ENCODE data around the gene CACNA1C. TPM values are rescaled to one million over a fixed set of nuclear protein-coding genes. Genes with fewer than 3 reads are reported as not detected.

The CACNA1C gene
- total RNA-seq, 1 donor from 2014 or later = 1.3 TPM

DNA sequence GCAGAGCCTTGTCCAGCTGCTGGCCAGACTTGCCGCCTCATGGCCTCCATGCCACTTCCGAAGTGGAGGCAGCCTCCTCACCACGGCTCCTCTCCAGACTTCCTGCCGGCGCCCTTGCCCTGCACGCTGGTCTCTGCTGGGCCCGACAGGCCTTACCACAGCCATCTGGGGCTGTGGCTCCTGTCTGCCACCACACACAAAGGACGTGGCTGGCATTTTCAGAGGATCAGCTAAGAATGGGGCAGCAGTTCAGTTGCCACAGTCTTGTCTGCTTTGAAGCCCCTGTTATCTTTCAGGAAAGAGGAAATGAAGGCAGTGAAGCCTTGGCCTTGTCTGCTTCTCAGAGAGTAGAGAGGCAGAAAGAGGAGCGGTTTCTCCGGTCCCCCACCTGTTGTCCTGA is 564.0 kb downstream of the CACNA1C start:
- peaks cover 3% of the 10 kb centered on the region for H3K27me3 ChIP-seq (ENCODE audit: control insufficient read depth, insufficient read depth, low read length)
- no peaks in the 10 kb centered on the region for H3K36me3 ChIP-seq (ENCODE audit: control insufficient read depth, insufficient read depth, low read length)
- TF ChIP-seq, protein P1, sequence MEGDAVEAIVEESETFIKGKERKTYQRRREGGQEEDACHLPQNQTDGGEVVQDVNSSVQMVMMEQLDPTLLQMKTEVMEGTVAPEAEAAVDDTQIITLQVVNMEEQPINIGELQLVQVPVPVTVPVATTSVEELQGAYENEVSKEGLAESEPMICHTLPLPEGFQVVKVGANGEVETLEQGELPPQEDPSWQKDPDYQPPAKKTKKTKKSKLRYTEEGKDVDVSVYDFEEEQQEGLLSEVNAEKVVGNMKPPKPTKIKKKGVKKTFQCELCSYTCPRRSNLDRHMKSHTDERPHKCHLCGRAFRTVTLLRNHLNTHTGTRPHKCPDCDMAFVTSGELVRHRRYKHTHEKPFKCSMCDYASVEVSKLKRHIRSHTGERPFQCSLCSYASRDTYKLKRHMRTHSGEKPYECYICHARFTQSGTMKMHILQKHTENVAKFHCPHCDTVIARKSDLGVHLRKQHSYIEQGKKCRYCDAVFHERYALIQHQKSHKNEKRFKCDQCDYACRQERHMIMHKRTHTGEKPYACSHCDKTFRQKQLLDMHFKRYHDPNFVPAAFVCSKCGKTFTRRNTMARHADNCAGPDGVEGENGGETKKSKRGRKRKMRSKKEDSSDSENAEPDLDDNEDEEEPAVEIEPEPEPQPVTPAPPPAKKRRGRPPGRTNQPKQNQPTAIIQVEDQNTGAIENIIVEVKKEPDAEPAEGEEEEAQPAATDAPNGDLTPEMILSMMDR (IDR thresholded peaks at IDR 0.05; ENCODE audit: insufficient read depth, low read length, poor library complexity, severe bottlenecking) = no peak
- no peak overlapping the region for H3K4me3 ChIP-seq (ENCODE audit: low read depth, low read length)
- DNase-seq (ENCODE audit: low read depth) = no peak

DNA sequence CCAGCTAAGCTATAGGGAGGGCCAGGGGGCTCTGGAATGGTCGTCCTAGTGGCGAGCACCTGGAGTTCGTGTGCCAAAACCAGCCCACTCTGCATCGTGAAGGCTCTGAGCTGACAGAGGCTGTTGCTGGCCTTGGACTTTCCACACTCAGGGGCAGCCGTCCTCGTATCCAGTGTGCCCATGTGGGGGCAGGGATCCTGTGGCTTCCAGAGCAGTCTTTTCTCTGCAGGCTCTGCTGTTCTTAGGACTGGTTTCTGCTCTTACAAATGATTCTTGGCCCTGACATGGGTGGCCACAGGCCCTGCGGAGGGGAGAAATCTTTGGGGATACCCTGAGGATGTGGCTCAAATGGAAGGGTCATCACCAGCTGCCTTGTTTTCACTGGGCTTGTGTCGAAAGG is 564.6 kb downstream of the CACNA1C start:
- peaks cover 3% of the 10 kb centered on the region for H3K27me3 ChIP-seq (ENCODE audit: control insufficient read depth, insufficient read depth, low read length)
- DNase-seq (ENCODE audit: low read depth) = no peak

DNA sequence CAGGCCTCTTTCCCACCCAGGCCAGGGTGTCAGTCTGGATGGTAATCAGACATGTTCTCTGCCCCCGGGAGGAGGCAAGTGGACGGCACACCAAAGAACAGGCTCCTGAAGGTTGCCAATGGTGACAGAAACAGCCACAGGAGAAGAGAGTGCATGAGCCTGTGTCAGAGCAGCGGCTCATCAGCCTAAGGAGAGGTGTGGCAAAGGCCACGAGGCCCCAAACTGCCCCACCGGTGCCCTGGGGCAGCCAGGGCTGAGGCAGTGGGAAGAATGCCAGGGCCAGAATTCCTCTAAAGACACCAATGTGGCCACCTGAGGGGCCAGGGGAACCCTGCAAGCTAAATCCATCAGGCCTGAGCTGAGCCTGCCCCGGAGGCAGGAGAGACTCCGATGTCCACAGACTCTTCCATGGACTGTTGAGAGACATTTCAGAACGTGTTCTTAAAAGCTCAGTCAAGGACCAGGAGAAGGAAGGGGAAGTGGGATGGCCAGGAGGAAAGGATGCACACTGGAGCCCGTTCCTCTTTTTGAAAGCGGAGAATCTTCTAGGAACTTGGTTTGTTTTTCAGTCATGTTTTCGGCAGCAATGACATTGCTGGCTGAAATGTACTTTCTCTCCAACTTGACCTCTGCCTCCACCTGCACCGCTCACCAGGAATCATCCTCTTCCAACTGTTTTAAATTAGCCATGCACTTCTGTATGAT is 565.7 kb downstream of the CACNA1C start:
- peaks cover 3% of the 10 kb centered on the region for H3K27me3 ChIP-seq (ENCODE audit: control insufficient read depth, insufficient read depth, low read length)
- no peak overlapping the region for H3K4me3 ChIP-seq (ENCODE audit: low read depth, low read length)
- DNase-seq (ENCODE audit: low read depth) = no peak
- TF ChIP-seq, protein P1 (IDR thresholded peaks at IDR 0.05; ENCODE audit: insufficient read depth, low read length, poor library complexity, severe bottlenecking) = no peak
- H3K36me3 ChIP-seq (ENCODE audit: control insufficient read depth, insufficient read depth, low read length) = no peaks in the 10 kb centered on the region

More for the DNA sequence above, 564.6 kb downstream of the CACNA1C start:
- TF ChIP-seq, protein P1 (IDR thresholded peaks at IDR 0.05; ENCODE audit: insufficient read depth, low read length, poor library complexity, severe bottlenecking) = no peak
- H3K4me3 ChIP-seq (ENCODE audit: low read depth, low read length) = no peak overlapping the region
- no peaks in the 10 kb centered on the region for H3K36me3 ChIP-seq (ENCODE audit: control insufficient read depth, insufficient read depth, low read length)

DNA sequence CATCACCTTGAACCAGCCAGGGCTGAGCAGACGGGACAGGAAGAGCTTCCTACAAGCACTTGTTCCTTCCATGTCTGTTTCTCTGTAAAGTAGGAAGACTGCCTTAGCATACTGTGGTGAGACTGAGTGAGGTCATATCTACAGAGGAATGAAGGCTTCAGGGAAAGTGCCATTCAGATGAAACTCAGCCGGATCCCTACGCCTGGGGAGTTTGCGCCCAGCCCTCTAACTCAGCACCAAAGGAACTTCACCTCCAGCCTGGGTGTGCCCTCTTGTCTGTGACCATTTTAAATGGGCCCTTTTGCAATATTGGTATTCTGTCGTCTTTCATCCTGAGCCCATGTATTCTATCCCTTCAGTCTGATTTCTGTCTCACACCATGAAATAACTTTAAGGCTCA is 566.3 kb downstream of the CACNA1C start:
- H3K36me3 ChIP-seq (ENCODE audit: control insufficient read depth, insufficient read depth, low read length) = no peaks in the 10 kb centered on the region
- TF ChIP-seq, protein P1 (IDR thresholded peaks at IDR 0.05; ENCODE audit: insufficient read depth, low read length, poor library complexity, severe bottlenecking) = no peak
- no peak for DNase-seq (ENCODE audit: low read depth)

DNA sequence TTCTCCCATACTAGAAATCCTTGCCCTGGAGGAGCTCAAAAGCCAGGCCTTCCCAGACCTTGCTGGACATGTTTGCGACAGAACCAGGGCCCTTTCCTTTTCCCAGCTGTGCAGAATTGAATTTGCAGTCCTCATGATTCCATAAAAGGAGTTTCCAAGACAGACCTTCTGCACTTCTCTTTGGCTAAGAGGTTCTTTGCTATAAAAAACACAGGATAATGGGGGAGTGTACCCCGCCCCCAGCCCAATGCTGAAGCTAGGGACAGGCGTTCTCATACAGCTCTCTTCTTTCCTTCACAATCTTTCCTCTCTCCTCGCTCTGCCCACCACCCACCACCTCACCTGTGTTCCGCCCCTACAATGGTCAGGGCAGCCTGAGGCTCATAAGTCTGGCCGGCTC is 569.7 kb downstream of the CACNA1C start:
- DNase-seq (ENCODE audit: low read depth) = no peak
- TF ChIP-seq, protein P1 (IDR thresholded peaks at IDR 0.05; ENCODE audit: insufficient read depth, low read length, poor library complexity, severe bottlenecking) = no peak
- H3K4me3 ChIP-seq (ENCODE audit: low read depth, low read length) = no peak overlapping the region
- H3K27me3 ChIP-seq (ENCODE audit: control insufficient read depth, insufficient read depth, low read length) = peaks cover 3% of the 10 kb centered on the region
- no peaks in the 10 kb centered on the region for H3K36me3 ChIP-seq (ENCODE audit: control insufficient read depth, insufficient read depth, low read length)

More for the DNA sequence above, 566.3 kb downstream of the CACNA1C start:
- Histone ChIP-seq H3K4me3 (ENCODE audit: low read depth, low read length) (no peak overlapping the region), H3K27me3 (ENCODE audit: control insufficient read depth, insufficient read depth, low read length) (peaks cover 3% of the 10 kb centered on the region)

DNA sequence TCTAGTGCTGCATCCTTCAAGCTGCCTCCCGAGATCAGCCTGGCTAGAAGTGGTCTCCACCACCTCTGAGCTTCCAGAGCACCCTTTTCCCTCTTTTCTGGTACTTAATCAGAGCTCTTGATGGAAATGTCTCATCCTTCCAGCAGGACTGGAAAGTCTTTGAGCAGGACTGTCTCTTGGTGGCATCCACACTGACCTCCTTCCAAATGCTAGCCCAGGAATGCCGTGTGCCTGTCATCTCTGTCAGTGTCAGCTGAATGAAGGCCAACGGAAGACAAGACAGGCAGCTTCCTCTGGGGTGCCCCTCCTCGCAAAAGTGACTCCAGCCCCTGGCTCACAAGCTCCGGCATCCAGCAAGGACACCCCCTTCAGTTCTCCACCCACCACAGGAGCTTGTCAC is 570.7 kb downstream of the CACNA1C start:
- Histone ChIP-seq H3K36me3 (ENCODE audit: control insufficient read depth, insufficient read depth, low read length) (no peaks in the 10 kb centered on the region), H3K27me3 (ENCODE audit: control insufficient read depth, insufficient read depth, low read length) (peaks cover 5% of the 10 kb centered on the region)

More for the DNA sequence above, 570.7 kb downstream of the CACNA1C start:
- TF ChIP-seq, protein P1 (IDR thresholded peaks at IDR 0.05; ENCODE audit: insufficient read depth, low read length, poor library complexity, severe bottlenecking) = no peak
- H3K4me3 ChIP-seq (ENCODE audit: low read depth, low read length) = no peak overlapping the region
- no peak for DNase-seq (ENCODE audit: low read depth)

All from kidney epithelial cell (primary cell).